ENCODE results near the gene USP54. TPM values are rescaled to one million over a fixed set of nuclear protein-coding genes. Genes with fewer than 3 reads are reported as not detected.

USP54 gene
- total RNA-seq, 6 experiments from 2014 or later: 1.5 to 5.7 (median 3.6) TPM

- no peaks in the 10 kb centered on the region for H3K9me3 ChIP-seq
- whole genome bisulfite sequencing (ENCODE audit: insufficient coverage, low coverage, low lambda C conversion rate, missing lambda C conversion rate): 92% methylated on average over 1 of the region's 4 CpGs
- ATAC-seq (no peak), DNase-seq (no peak)
- H3K4me3 ChIP-seq: no peak overlapping the region
- no peaks in the 10 kb centered on the region for H3K36me3 ChIP-seq
- H3K4me1 ChIP-seq: no peaks in the 10 kb centered on the region
- TF ChIP-seq POLR2A (IDR thresholded peaks at IDR 0.05): no peak
- TF ChIP-seq CTCF (IDR thresholded peaks at IDR 0.05): no peak
- intact Hi-C loops (cut with DNase I): no loop called here
- H3K27me3 ChIP-seq: no peaks in the 10 kb centered on the region
- no peak overlapping the region for H3K27ac ChIP-seq
Measured at GRCh38 chr10:73512207-73512743, 78.9 kb downstream of the USP54 start.

GRCh38 chr10:73509695-73510094 is 81.4 kb downstream of the USP54 start:
- no peaks in the 10 kb centered on the region for H3K36me3 ChIP-seq
- H3K27ac ChIP-seq: no peak overlapping the region
- no peaks in the 10 kb centered on the region for H3K4me1 ChIP-seq
- TF ChIP-seq CTCF (IDR thresholded peaks at IDR 0.05): no peak
- ATAC-seq: no peak
- DNase-seq: no peak
- H3K27me3 ChIP-seq: no peaks in the 10 kb centered on the region
- WGBS (ENCODE audit: insufficient coverage, low coverage, low lambda C conversion rate, missing lambda C conversion rate): 90% methylated on average over 5 of the region's 5 CpGs
- intact Hi-C loops (cut with DNase I): no loop called here
- H3K4me3 ChIP-seq: no peak overlapping the region
- no peaks in the 10 kb centered on the region for H3K9me3 ChIP-seq

GRCh38 chr10:73506491-73506890 is 84.7 kb downstream of the USP54 start:
- Histone ChIP-seq H3K4me1 (no peaks in the 10 kb centered on the region), H3K36me3 (no peaks in the 10 kb centered on the region), H3K9me3 (no peaks in the 10 kb centered on the region), H3K4me3 (no peak overlapping the region), H3K27ac (no peak overlapping the region), H3K27me3 (no peaks in the 10 kb centered on the region)
- no peak for ATAC-seq
- DNase-seq: no peak
- intact Hi-C loops (cut with DNase I): no loop called here
- TF ChIP-seq POLR2A (IDR thresholded peaks at IDR 0.05) (no peak), CTCF (IDR thresholded peaks at IDR 0.05) (no peak)
- 61% methylated on average over 1 of the region's 1 CpG for WGBS (ENCODE audit: insufficient coverage, low coverage, low lambda C conversion rate, missing lambda C conversion rate)

GRCh38 chr10:73506074-73506473 is 85.1 kb downstream of the USP54 start:
- TF ChIP-seq CTCF (IDR thresholded peaks at IDR 0.05) (no peak), POLR2A (IDR thresholded peaks at IDR 0.05) (no peak)
- Histone ChIP-seq H3K4me1 (no peaks in the 10 kb centered on the region), H3K36me3 (no peaks in the 10 kb centered on the region), H3K9me3 (no peaks in the 10 kb centered on the region), H3K4me3 (no peak overlapping the region), H3K27me3 (no peaks in the 10 kb centered on the region), H3K27ac (no peak overlapping the region)
- ATAC-seq: no peak
- no peak for DNase-seq
- intact Hi-C loops (cut with DNase I): no loop called here

- no peaks in the 10 kb centered on the region for H3K4me1 ChIP-seq
- intact Hi-C loops (cut with DNase I): no loop called here
- DNase-seq (no peak), ATAC-seq (no peak)
- no peaks in the 10 kb centered on the region for H3K36me3 ChIP-seq
- H3K9me3 ChIP-seq: no peaks in the 10 kb centered on the region
- no peak overlapping the region for H3K27ac ChIP-seq
- TF ChIP-seq CTCF (IDR thresholded peaks at IDR 0.05) (no peak), POLR2A (IDR thresholded peaks at IDR 0.05) (no peak)
- 100% methylated on average over 1 of the region's 1 CpG for WGBS (ENCODE audit: insufficient coverage, low coverage, low lambda C conversion rate, missing lambda C conversion rate)
- no peak overlapping the region for H3K4me3 ChIP-seq
- no peaks in the 10 kb centered on the region for H3K27me3 ChIP-seq
Measured at GRCh38 chr10:73503037-73503436, 88.1 kb downstream of the USP54 start.

Measured in right lobe of liver (tissue), 6 donors.